ENCODE data around the gene DNAJB9. TPM values are rescaled to one million over a fixed set of nuclear protein-coding genes. Genes with fewer than 3 reads are reported as not detected.
A peak's percentile ranks its signal among the peaks of the same experiment; 100 is the strongest.

Gene DNAJB9
- total RNA-seq, 2 experiments from 2014 or later, result 10.8 to 12.6 TPM

DNA sequence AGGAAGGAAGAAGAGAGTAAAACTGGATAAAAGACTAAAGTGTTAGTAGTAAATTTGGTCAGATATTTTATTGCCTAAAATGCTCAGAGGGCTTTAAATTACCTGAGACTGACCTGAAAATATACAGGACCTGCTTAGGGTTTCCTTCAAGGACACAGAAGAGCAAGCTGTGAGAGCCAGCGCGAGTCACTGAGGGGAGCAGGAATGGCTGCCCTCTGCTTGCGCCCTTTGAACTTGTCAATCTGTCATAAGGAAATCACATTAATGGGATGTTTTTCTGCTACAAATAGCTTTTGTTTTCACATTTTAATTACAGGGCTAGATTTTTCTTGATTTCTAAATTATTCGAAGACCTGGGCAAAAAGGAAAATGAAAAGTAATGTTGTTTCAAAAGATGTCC, 26.9 kb downstream of the DNAJB9 start:
- H3K4me1 Mint-ChIP-seq (ENCODE audit: low read depth), result no peaks in the 10 kb centered on the region
- no peak for DNase-seq
- no peaks in the 10 kb centered on the region for H3K9me3 Mint-ChIP-seq
- ChIA-PET CTCF (no interaction called here), POLR2A (no interaction called here)
- H3K27me3 Mint-ChIP-seq, result peaks cover 16% of the 10 kb centered on the region
- no peak overlapping the region for H3K27ac Mint-ChIP-seq
- H3K4me3 Mint-ChIP-seq, result no peak overlapping the region
- intact Hi-C loops (cut with micrococcal nuclease), result no loop called here
- no peaks in the 10 kb centered on the region for H3K36me3 Mint-ChIP-seq

DNA sequence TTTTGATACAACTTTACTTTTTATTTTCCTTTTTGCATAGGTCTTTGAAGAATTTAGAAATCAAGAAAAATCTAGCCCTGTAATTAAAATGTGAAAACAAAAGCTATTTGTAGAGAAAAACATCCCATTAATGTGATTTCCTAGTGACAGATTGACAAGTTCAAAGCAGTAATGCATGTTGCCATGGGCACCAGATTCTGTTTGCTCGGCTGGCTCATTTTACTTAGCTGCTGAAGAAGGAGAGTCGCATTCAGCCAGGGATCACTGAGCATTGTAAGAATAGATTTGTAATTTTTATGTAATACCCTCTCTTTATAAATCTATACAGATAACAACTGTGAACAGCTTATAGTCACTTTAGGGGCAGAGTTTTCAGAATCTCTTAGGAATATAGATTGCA, 28.5 kb downstream of the DNAJB9 start:
- ChIA-PET CTCF (no interaction called here), POLR2A (no interaction called here)
- H3K27ac Mint-ChIP-seq, result no peak overlapping the region
- no peak for DNase-seq
- no peaks in the 10 kb centered on the region for H3K4me1 Mint-ChIP-seq (ENCODE audit: low read depth)
- H3K27me3 Mint-ChIP-seq, result peaks cover 16% of the 10 kb centered on the region
- intact Hi-C loops (cut with micrococcal nuclease), result no loop called here
- H3K9me3 Mint-ChIP-seq, result no peaks in the 10 kb centered on the region
- no peak overlapping the region for H3K4me3 Mint-ChIP-seq
- no peaks in the 10 kb centered on the region for H3K36me3 Mint-ChIP-seq

DNA sequence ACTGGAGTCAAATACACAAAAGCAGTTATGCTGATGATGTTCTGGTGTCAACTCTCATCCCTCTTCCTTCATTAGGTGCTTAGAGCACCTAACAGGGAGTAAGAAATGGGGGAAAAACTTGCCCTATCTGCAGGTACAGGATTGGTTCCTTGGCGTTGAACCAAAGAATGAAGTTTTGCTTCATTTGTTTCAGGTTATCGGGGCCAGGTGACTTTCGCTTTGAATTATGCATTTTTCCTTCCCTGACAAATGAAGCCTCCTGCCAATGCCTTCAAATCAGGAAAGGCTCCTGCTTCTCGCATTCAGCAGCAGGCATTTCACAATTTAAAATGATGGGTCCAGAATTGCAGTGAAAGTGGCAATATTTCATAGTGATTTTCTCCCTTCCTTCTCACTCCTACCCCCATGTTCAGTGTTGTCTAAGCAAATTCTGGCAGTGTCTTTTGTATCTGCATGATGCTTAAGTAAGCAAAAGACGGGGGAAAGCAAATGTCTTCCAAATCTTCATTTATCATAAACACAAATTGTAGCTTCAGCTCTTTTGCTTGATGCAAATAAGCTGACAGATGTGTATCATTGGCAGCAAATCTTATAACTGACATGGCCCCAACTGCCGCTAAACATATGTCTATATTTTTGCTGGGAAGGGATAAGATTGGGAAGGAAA, 29.4 kb downstream of the DNAJB9 start:
- ChIA-PET CTCF (no interaction called here), POLR2A (no interaction called here)
- DNase-seq, result no peak
- no peaks in the 10 kb centered on the region for H3K9me3 Mint-ChIP-seq
- H3K36me3 Mint-ChIP-seq, result no peaks in the 10 kb centered on the region
- no peak overlapping the region for H3K4me3 Mint-ChIP-seq
- H3K27me3 Mint-ChIP-seq, result peaks cover 16% of the 10 kb centered on the region
- no peak overlapping the region for H3K27ac Mint-ChIP-seq
- H3K4me1 Mint-ChIP-seq (ENCODE audit: low read depth), result no peaks in the 10 kb centered on the region
- intact Hi-C loops (cut with micrococcal nuclease), result no loop called here

GRCh38 chr7:108600399-108600798, 30.7 kb downstream of the DNAJB9 start:
- Mint-ChIP-seq H3K27ac (no peak overlapping the region), H3K27me3 (peaks cover 16% of the 10 kb centered on the region), H3K4me3 (no peak overlapping the region), H3K9me3 (no peaks in the 10 kb centered on the region), H3K4me1 (ENCODE audit: low read depth) (peaks cover 3% of the 10 kb centered on the region), H3K36me3 (no peaks in the 10 kb centered on the region)
- POLR2A ChIA-PET, result no interaction called here
- intact Hi-C loops (cut with micrococcal nuclease), result no loop called here
- CTCF ChIA-PET, result no interaction called here
- DNase-seq, result no peak

DNA sequence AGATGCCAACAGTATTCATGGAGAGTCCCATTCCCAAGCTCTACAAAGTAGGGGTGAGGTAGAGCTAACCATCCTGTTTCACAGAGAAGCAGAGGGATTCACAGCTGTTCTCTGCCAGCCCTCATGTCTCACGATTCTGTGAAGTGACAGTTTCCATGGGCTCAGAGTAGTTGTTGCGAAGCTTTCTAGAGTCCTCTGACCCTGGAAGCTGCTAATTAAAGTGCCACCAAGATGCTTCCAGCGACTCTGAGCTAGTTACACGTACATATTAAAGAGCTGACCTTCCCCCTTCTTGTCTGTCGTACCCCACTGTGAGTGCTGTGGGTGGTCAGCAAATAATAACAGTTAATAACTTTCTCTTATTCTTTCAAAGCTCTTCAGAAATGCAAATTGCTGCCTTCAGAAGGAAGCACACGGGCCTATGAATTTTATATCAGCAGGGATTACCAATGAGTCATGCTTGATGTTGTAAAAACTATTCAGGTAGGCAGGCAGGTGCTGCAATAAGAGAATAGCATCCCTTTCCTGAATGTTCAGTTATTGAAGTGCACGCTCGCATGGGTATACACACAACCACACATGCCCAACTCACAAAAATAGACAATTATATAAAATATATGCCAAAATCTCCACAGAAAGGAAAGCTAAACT, 34.1 kb downstream of the DNAJB9 start:
- no peak for DNase-seq
- intact Hi-C loops (cut with micrococcal nuclease), result no loop called here
- Mint-ChIP-seq H3K36me3 (no peaks in the 10 kb centered on the region), H3K4me3 (no peak overlapping the region), H3K4me1 (ENCODE audit: low read depth) (peaks cover 11% of the 10 kb centered on the region), H3K27ac (no peak overlapping the region), H3K9me3 (no peaks in the 10 kb centered on the region), H3K27me3 (peaks cover 12% of the 10 kb centered on the region)
- ChIA-PET POLR2A (interaction anchor here (0.5 kb wide), 1 partner anchor 38 kb away, joined by 3 read pairs; no protein-coding TSS in a partner anchor), CTCF (interaction anchor here (0.6 to 0.9 kb wide), 2 partner anchors 11 to 644 kb away, joined by 3 read pairs; no protein-coding TSS in a partner anchor)

- Mint-ChIP-seq H3K27ac (no peak overlapping the region), H3K36me3 (no peaks in the 10 kb centered on the region), H3K9me3 (no peaks in the 10 kb centered on the region), H3K27me3 (peaks cover 10% of the 10 kb centered on the region), H3K4me1 (ENCODE audit: low read depth) (peaks cover 11% of the 10 kb centered on the region), H3K4me3 (no peak overlapping the region)
- no peak for DNase-seq
- intact Hi-C loops (cut with micrococcal nuclease), result no loop called here
- CTCF ChIA-PET, result interaction anchor here (1.5 kb wide), 1 partner anchor 10 kb away, joined by 7 read pairs; no protein-coding TSS in a partner anchor
- POLR2A ChIA-PET, result no interaction called here
These were observed 34.8 kb downstream of the DNAJB9 start for GRCh38 chr7:108604307-108605077.

- no peaks in the 10 kb centered on the region for H3K36me3 Mint-ChIP-seq
- CTCF ChIA-PET, result interaction anchor here (0.6 to 1.5 kb wide), 2 partner anchors 9 to 20 kb away, joined by 3 to 7 read pairs; no protein-coding TSS in a partner anchor
- no peak for DNase-seq
- peaks cover 2% of the 10 kb centered on the region for H3K27me3 Mint-ChIP-seq
- intact Hi-C loops (cut with micrococcal nuclease), result loop anchor here (1.0 kb wide), 1 partner anchor 36 kb away; the partner anchor contains the start of genes DNAJB9 and THAP5
- POLR2A ChIA-PET, result interaction anchor here (1.4 kb wide), 1 partner anchor 36 kb away, joined by 6 read pairs; the partner anchor contains the start of genes DNAJB9 and THAP5
- H3K4me1 Mint-ChIP-seq (ENCODE audit: low read depth), result peaks cover 11% of the 10 kb centered on the region
- H3K4me3 Mint-ChIP-seq, result no peak overlapping the region
- H3K27ac Mint-ChIP-seq, result peak overlapping the region; percentile 40
- no peaks in the 10 kb centered on the region for H3K9me3 Mint-ChIP-seq
These were observed 36.0 kb downstream of the DNAJB9 start for GRCh38 chr7:108605559-108606201.

DNA sequence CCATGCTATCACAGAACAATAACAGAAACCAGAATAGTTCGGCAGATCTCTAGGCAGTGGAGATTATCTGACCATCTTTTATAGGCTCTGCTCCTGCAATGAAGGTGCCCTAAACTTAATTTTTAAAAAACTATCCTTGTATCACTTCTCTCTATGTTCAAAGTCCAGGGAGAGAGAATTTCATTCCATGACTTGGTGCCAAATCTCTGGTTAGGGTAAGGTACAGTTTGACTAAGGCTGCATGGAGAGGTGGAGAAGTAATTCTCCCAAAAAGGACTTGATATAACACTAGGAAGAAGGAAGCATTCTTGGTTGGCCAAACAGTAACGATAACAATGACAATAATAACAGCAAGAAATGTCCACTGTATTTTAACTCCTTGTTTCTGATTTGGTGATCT, 40.0 kb downstream of the DNAJB9 start:
- no peaks in the 10 kb centered on the region for H3K36me3 Mint-ChIP-seq
- intact Hi-C loops (cut with micrococcal nuclease), result no loop called here

DNA sequence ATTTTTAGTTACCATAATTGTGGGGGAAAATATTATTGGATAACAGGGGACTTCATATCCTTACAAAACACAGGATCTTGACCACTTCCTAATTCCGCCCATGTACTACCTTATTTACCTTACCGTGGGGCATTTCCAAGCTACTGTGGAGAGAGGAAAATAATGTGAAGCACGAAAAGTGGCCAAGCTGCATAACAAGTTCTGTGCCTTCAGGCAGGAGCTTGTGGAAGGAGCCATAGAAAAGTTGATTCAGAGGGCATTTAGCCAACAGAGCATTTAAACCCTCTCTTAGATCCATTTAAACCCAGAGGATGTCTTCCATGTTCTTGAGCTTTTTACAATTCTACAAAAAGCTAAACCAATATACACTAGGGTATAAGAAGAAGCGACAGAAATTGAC, 41.6 kb downstream of the DNAJB9 start:
- H3K9me3 Mint-ChIP-seq, result no peaks in the 10 kb centered on the region
- intact Hi-C loops (cut with micrococcal nuclease), result no loop called here
- peaks cover under 1% of the 10 kb centered on the region for H3K4me1 Mint-ChIP-seq (ENCODE audit: low read depth)
- no peak overlapping the region for H3K4me3 Mint-ChIP-seq
- CTCF ChIA-PET, result interaction anchor here (0.7 kb wide), 1 partner anchor 31 kb away, joined by 3 read pairs; no protein-coding TSS in a partner anchor
- POLR2A ChIA-PET, result no interaction called here
- no peaks in the 10 kb centered on the region for H3K36me3 Mint-ChIP-seq
- H3K27me3 Mint-ChIP-seq, result peaks cover 3% of the 10 kb centered on the region
- H3K27ac Mint-ChIP-seq, result no peak overlapping the region
- no peak for DNase-seq

More for the DNA sequence above, 40.0 kb downstream of the DNAJB9 start:
- ChIA-PET POLR2A (no interaction called here), CTCF (no interaction called here)
- no peak for DNase-seq
- Mint-ChIP-seq H3K4me3 (no peak overlapping the region), H3K27me3 (peaks cover 3% of the 10 kb centered on the region), H3K4me1 (ENCODE audit: low read depth) (peaks cover 11% of the 10 kb centered on the region), H3K27ac (no peak overlapping the region), H3K9me3 (no peaks in the 10 kb centered on the region)

- intact Hi-C loops (cut with micrococcal nuclease), result no loop called here
- no peaks in the 10 kb centered on the region for H3K36me3 Mint-ChIP-seq
- no peak for DNase-seq
- no peaks in the 10 kb centered on the region for H3K4me1 Mint-ChIP-seq (ENCODE audit: low read depth)
- H3K9me3 Mint-ChIP-seq, result no peaks in the 10 kb centered on the region
- ChIA-PET POLR2A (no interaction called here), CTCF (interaction anchor here (1.9 kb wide), 1 partner anchor 8 kb away, joined by 7 read pairs; no protein-coding TSS in a partner anchor)
- H3K4me3 Mint-ChIP-seq, result no peak overlapping the region
- H3K27me3 Mint-ChIP-seq, result peaks cover 1% of the 10 kb centered on the region
- no peak overlapping the region for H3K27ac Mint-ChIP-seq
These were observed 43.7 kb downstream of the DNAJB9 start for GRCh38 chr7:108613147-108613948.

- H3K27ac Mint-ChIP-seq, result no peak overlapping the region
- H3K4me1 Mint-ChIP-seq (ENCODE audit: low read depth), result no peaks in the 10 kb centered on the region
- CTCF ChIA-PET, result interaction anchor here (0.7 to 1.9 kb wide), 3 partner anchors 9 to 25 kb away, joined by 3 to 7 read pairs (median 3); no protein-coding TSS in a partner anchor
- no peaks in the 10 kb centered on the region for H3K9me3 Mint-ChIP-seq
- POLR2A ChIA-PET, result no interaction called here
- no peak for DNase-seq
- H3K27me3 Mint-ChIP-seq, result peaks cover 1% of the 10 kb centered on the region
- intact Hi-C loops (cut with micrococcal nuclease), result no loop called here
- no peaks in the 10 kb centered on the region for H3K36me3 Mint-ChIP-seq
- no peak overlapping the region for H3K4me3 Mint-ChIP-seq
These were observed 44.3 kb downstream of the DNAJB9 start for GRCh38 chr7:108613949-108614381.
